ENCODE measurements around the gene TFIP11.

Gene TFIP11

DNA sequence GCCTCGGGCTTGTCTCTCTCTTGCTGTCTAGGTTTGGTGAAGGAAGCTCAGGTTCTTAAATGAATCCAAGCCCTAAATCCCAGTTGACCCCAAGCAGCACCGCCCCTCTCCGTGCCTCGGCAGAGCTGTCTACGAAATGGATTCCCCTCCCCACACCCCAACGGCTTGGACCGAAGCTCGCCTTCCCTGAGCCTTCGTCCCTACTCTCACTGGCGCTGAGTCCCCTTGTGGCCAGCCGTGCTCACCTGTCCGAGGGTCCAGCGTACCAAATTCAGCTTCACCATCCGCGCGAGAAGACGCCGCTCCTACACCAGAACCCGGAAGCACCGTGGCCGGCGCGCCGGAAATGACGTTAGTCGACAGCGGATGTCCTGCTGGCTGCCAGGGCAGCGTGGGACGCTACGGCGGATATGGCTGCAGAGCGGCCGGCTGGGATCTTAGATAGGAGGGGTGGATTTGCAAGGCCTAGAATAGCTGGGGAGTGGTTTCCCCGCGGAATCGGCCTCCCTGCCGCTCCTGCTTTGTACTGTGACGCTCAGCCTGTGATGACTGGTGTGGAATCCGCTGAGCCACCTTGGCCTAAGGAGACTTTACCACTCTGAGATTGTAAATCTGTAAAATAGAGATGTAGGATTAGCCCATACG, at the start of gene TFIP11:
Gene TFIP11, minus strand, starts transcription at position 325 of the 645 bp plus-strand sequence. CDS start 2,201 bp downstream, outside the sequence.
- DNase-seq: peak; percentile 89

DNA sequence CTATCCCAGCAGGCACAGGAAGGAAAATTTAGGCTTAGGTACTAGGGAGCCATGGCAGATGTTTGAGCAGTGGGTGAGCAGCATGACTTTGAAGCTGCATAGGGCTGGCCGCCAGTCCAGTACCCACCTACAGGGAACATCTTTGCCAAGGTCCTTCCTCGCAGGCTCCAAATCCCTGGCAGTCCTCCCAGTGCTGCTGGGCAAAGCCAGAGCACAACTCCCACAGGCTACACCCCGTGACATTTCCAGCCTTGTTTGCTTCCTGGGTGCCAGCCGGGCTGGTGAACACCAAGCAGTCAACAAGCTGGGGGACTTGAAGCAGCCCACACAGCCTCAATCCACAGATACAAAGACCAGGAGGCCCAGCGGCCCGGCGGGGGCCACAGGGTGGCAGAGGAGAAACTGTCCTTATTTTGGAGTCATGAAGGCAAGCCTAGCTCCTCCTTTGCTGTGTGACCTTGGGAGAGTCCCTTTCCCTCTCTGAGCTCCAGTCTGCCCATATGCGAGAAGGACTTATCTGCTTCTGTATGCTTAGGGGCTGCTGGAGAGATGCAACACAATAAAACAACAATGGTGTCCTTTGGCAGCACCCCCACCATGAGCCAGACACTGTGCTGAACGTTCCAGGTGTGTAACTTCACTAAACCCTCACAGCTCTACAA, 49.6 kb upstream of the TFIP11 start:
- DNase-seq: no peak

DNA sequence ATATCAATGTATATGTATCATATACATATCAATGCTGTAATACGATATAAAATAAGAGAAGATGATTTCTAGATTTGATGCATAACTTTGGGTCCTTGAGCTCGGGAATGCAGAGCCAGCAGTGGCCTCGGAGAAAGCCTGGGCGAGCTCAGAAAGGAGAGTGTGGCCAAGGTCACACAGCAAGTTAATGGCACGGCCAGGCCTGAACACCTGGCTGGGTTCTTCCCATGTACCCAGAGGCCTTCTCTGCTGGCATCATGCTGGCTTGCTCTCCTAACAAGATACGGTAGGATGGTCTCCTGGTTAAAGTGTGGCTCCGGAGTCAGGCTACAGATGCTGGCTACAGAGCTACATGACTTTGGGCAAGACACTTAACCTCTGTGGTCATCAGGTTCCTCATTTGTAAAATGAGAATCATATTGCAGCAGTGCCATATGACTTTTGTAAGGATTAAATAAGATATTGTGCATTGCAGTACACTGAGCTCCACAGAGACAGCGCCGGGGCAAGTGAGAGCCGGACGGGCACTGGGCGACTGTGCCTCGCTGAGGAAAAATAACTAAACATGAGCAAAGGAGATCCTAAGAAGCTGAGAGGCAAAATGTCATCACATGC, 47.8 kb upstream of the TFIP11 start:
- DNase-seq: no peak

DNA sequence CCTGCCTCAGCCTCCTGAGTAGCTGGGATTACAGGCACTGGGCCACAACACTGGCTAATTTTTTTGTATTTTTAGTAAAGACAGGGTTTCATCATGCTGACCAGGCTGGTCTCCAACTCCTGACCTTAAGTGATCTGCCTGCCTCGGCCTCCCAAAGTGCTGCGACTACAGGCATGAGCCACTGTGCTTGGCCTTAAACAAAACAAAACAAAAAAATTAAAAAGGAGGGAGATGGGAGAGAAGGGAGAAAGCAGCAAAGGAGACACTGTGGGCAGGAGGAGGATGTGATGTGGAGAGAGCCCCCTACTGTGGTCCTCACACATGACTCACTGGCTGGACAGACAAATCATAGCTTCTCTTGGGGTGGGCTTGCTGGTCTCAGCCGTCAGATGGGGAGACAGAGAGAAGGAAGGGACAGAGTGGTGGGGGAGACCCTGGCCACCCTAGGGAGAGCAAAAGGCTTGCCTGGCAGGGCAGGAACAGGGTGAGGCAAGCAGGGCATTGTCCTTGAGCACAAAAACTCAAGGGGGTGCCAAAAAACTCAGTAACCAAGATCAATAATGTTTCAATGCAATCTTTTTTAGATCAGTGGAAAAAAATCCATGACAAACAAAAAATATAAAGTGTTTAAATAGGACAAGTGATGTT, 46.1 kb upstream of the TFIP11 start:
- no peak for DNase-seq

DNA sequence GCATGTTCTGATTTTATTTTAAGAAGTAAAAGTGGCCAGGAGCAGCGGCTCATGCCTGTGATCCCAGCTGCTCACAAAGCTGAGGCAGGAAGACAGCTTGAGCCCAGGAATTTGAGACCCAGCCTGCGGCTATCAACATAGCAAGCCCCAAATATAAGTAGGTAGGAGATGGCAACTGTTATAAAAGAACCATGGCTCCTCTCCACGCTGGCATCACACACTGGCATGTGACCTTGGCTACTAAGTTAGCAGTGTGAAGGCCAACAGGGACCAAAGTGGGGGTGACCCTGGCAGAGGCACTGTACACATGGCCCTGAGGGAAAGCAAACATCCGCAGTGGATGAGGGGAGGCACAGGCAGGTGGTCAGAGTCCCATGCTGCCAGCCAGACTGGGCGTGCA, 44.6 kb upstream of the TFIP11 start:
- no peak for DNase-seq

DNA sequence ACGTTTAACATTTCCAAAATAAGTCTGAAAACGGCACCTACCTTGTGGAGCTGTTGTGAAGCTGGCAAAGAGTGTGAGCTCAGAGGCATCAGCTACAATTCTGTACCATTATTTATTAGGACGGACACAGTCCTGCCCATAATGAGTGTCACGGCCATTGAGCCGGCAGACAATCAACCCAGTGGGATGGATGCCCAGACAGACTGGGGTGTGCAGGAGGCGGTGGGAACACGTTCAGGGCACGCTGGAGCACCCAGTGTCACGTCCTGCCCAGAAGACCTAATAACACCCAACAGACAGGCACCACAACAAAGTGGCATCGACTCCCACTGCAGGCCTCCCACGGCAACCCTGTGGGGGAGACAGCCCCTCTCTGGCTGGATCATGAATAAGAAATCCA, 43.2 kb upstream of the TFIP11 start:
- no peak for DNase-seq

DNA sequence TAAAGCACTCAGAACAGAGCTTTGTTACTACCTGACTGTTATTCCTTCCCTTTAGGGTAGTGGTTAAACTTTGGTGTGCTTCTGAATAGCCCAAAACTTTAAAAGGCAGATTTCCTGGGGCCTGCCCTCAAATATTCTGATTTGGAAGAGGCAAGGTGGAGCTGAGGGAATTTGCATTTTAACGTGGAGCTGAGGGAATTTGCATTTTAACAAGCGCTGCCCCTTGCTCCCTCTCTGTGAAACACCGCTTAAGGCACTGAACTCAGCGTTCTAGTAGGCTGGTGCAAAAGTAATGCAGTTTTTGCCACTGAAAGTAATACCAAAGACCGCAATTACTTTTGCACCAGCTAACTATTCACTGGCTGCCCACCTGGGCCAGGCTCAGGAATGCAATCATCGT, 42.7 kb upstream of the TFIP11 start:
- DNase-seq: no peak

DNA sequence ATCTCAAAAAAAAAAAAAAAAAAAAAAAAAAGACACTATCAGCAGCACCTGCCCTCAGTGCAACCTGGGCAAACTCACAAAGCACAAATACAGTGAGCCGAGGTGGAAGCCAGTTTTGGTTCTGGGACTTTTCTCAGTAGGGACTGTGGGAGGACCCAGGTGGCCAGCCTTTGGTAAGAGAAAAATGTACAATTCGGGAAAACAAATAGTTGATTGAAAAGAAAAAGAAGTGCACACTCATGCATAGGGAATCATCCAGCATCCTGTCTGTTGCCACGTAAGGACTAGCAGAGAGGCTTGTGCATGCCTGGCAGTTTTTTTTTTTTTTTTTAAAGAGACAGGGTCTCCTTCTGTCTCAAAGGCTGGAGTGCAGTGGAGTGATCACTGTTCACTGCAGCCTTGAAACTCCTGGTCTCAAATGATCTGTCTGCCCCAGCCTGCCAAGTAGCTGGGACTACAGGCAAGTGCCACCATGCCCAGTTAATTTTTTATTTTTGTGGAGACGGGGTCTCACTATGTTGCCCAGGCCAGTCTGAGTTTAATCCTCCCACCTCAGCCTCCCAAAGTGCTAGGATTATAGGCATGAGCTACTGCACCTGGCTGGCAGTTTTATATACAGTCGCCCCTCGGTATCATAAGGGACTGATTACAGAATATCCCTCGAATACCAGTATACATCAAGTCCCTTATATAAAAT, 40.9 kb upstream of the TFIP11 start:
- DNase-seq: no peak

DNA sequence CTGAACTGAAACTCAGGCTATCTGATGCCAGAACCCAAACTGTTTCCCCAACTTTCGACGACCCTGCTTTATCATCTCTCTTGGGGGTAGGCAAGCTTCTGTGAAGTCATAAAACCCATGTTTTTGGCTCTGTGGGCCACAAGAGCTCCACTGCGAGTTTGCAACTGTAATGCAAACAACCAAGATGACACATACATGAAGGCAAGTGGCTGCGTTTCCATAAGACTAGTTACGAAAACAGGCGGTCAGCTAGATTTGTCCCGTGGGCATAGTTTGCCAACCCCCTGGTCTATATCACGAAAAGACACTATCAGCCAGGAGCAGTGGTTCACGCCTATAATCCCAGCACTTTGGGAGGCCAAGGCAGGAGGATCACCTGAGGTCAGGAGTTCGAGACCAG, 40.2 kb upstream of the TFIP11 start:
- DNase-seq: no peak

DNA sequence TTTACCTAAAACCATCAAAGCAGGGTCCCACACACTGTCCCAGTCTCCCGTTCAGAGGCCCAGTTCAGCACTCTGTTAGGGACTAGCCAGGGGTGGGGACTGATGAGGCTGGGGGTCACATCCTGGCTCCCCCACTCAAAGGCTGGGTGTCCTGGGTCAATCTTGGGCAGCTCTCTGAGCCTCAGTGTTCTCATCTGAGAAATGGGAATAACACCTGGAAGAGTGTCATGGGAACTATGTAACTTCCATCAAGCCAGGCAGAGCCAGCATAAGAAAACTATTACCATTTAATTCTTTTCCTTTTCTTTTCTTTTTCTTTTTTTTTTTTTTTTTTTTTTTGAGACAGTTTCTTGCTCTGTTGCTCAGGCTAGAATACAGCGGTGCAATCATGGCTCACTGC, 39.3 kb upstream of the TFIP11 start:
- DNase-seq: no peak

DNA sequence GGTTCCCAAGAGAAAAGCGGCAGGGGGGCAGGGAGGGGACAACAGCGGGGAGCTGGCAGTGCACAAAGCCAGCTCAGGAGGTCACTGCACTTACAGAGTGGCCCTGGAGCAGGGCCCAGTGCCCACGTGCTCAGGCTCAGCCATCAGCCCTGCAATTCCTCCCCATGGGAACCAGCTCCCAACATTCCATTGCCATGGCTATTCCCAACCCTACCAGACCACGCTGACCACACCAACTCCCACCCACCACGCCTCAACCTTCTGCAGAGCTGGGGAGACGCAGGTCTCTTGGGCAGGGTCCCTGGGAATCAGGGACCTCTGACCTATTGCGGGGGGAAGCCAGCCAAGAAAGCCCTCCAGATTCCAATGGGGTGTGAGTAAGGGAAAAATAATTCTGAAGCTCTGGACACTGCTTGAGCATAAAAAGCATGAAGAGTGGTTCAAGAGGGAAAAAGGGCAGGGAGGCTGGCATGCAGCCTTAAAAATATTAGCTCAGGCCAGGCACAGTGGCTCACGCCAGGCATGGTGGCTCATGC, 38.3 kb upstream of the TFIP11 start:
- no peak for DNase-seq

DNA sequence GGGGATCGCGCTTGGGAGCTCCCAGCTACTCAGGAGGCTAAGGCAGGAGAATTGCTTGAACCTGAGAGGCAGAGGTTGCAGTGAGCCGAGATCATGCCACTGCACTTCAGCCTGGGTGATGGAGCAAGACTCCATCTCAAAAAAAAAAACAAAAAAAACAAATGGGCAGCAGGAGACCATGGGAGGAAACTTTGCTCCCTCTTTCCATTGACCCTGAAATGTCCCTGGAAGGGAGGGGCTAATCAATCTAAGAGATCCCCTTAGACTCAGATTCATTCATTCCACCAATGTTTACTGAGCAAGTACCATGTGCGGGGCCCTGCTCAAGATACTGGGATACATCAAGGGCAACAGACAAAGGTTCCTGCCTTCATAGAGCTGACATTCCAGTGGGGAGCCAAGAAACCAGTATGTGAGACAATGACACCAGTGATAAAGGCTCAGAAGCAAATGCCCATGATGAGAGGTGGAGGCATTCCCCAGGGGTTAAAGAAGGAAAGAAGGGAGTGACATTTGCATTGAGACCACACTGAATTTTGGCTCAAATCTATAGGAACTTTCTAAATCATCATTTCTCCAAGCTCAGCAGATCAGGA, 37.7 kb upstream of the TFIP11 start:
- no peak for DNase-seq

DNA sequence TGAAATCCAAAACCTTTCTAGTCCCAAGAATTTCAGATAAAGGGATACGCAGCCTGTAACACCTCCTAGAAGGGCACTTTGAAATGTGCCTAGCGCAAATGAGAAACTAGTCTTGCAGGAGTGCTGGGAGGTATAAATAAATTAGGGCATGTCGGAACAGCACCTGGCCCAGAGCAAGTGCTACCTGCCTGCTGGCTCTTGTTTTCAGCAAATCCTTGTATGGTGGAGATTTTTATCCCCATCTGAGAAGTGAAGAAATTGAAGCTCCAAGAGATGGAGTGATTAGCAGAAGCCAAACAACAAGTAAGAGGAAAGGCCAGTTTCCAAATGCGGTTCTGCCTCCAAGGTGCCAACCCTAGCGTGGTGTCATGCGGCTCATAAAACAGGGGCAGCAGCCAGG, 36.7 kb upstream of the TFIP11 start:
- no peak for DNase-seq

DNA sequence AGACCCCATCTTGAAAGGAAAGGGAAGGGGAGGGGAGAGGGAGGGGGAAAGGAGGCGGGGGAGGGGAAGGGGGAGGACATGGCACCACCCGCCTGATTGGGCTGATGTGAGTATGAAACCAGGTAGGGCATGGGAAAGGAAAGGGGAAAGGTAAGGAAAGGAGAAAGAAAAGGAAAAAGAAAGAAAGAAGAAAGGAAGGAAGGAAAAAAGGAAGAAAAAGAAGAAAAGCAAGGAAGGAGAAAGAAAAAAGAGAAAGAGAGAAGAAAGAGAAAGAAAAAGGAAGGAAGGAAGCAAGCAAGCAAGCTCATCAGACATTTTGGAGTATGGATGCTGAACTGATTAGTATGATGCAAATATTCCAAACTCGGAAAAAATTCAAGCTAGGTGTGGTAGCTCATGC, 36.0 kb upstream of the TFIP11 start:
- DNase-seq: no peak

DNA sequence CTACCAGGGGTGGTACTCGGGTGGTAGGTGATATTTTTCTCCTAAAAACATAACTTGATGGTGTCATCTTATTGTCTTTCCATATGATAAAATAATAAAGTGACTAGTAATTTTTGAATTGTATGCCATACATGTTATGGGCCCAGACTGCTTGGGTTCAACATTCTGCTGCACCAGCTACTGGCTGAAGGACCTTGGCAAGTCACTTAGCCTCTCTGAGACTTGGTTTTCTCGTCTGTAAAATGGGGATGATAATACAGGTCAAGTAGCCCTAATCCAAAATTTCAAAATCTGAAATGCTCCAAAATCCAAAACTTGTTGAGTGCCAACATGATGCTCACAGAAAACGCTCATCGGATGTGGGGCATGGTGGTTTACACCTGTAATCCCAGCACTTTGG, 35.6 kb upstream of the TFIP11 start:
- DNase-seq: no peak

DNA sequence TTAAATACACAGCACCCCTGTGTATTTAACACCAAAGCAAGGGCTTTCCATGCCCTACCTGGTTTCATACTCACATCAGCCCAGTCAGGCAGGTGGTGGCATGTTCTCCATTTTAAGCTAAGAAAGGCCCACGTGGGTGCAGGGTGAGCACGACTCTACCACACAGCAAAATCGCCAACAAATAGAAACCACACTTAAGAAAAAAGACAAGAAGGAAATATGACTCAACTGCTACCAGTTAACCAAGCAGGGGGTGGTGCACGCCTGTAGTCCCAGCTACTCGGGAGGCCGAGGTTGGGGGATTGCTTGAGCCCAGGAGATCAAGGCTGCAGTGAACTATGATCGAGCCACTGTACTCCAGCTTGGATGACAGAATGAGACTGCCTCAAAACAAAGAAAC, 35.2 kb upstream of the TFIP11 start:
- DNase-seq: no peak

DNA sequence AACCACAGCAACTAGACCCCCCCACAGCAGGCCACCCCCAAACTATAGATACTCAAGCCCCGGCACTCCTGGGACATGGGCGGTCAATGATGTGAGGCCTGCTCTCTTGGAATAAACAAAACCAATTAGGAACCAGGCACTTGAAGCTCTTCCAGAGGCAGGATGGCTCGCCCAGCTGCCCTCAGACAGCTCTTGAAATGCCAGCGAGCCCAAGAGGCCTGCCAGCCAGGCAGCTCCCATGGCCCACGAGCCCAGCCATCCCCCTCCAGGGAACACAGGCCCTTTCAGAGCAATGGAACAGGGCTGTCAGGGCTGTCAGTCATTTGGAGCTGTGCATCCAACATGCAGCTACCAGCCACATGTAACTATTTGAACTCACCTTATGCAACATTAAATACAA, 34.0 kb upstream of the TFIP11 start:
- no peak for DNase-seq

DNA sequence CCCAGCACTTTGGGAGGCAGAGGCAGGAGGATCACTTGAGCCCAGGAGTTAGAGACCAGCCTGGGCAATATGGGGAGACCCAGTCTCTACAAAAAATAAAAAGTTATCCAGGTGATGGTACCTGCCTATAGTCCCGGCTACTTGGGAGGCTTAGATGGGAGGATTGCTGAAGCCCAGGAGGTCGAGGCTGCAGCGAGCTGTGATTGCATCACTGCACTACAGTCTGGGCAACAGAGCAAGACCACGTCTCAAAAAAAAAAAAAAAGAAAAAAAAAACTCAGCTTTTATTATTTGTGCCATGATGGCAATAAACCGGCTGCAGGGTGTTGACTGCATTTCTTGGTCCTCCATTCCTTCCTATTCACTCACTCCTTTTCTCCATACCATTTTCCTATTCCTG, 33.6 kb upstream of the TFIP11 start:
- DNase-seq: no peak

DNA sequence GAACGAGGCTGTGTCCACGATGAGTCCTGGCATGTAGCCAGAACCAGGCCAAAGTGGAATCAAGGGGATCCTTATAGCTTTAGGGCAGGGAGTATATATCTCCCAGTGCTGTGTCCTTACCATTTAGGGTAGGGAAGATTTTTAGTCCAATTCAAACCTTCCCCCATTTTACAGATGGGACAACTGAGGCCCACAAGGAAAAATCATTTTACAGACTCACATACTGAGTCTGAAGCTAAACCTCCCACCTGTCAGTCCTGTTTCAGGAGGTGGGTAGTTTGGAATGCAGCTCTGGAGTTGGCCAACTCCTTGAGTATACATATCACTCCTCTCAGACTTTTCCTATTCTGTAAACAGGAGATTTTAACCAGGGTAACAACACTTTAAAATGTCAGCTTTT, 33.1 kb upstream of the TFIP11 start:
- no peak for DNase-seq

DNA sequence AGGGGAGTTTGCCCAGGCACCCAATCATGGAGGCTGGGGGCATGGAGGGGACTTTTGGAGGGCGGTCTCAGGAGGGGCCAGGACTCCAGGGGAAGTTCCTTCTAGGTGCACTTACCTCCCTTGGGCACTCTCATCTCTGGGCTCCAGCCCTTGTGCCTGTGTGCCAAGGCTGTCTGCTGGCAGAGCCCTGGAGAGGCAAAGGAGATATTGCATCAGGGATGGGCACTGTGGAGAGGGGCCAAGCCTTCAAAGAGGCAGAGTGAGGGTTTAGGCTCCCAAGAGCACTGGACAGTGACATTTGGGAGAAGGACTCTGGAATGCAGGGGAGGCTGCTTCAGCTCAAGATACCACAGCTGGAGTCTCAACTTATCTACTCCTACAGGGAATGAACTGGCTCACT, 32.2 kb upstream of the TFIP11 start:
- no peak for DNase-seq

DNA sequence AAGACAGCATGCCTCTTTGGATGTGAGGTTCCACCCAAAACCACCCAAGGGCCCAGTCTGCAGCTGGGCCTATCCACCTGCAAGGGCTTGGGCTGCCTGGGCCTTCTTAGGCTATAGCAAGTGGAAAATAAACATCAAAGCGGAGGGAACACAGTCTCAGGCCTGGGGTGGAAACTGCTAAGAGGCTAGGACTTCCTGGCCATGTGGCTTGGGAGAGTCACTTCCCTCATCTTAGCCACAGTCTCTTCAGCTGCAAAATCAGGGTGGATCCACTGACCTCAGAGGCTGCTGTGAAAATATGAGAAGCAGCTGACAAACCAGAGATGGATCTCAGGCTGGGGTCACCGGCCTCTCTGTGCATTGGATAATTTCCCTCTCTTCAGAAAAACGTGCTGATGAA, 30.6 kb upstream of the TFIP11 start:
- no peak for DNase-seq

DNA sequence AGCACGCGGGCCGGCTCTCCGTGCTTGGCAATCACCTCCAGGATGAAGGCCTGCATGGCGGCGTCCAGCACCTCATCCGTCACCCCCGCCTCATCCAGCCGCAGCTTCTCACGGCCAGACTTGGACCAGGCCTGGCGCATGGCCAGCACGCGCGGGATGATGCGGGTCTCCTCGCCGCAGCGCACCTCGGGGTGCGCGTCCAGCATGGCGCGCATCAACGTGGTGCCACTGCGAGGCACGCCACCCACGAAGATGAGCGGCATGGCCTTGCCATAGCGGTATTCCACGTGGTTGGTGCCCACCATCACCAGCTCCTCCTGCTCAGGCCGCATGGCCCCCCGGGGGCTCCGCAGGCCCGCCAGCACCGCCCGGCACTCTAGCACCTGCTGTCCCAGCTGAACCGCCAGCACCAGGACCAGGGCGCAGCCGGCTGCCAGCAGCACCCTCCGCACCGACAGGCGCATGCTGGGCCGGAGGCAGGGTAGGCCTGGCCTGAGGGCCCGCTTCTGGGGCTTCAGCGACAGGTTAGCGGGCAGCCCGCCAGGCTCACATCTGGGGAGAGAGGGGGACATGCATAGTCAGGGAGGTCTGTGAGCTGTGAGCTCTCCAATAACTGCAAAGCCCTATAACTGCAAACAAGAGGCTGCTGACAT, 29.0 kb upstream of the TFIP11 start:
- no peak for DNase-seq
